IMR-90 (cell line): ENCODE data around the gene ASIC2. TPM values are rescaled to one million over a fixed set of nuclear protein-coding genes. Genes with fewer than 3 reads are reported as not detected.

ENCODE experiments used
- ATAC-seq: fragments of 200-7000 bp; cut with Tn5 transposase; 2 replicates; pipeline ENCODE4 v1.9.1; 2020; ENCODE audit warnings: low read depth, mild to moderate bottlenecking, moderate library complexity
- BruUV-seq: library from RNA; stranded (reverse); fragments of 400-500 nt; replicated peaks from 2 replicates; lab custom pipeline; 2021; lab: Mats Ljungman, UMichigan
- CTCF ChIA-PET: fragments of 300-600 bp; formaldehyde crosslinking; extraction: SDS; loops from one replicate; lab custom pipeline; 2021; ENCODE audit warnings: antibody characterized with exemption; lab: Yijun Ruan, JAX
- POLR2A ChIA-PET: fragments of 300-600 bp; sonication (Branson Sonifier 250); formaldehyde crosslinking; loops from one replicate; lab custom pipeline; 2022; ENCODE audit warnings: antibody characterized with exemption; ENCODE audit not compliant: unreplicated experiment; lab: Charles Lee
- DNase-seq: peaks from one replicate; pipeline ENCODE4 v3.0.0; 2013
- H2AFZ ChIP-seq: replicated peaks from 2 replicates; pipeline ENCODE3; 2013; ENCODE audit warnings: low read length, mild to moderate bottlenecking; ENCODE audit not compliant: poor library complexity
- H2AK5ac ChIP-seq: 2 replicates; pipeline ENCODE4 v1.6.1; 2013; ENCODE audit warnings: low read depth, low read length, inconsistent platforms
- H2AK9ac ChIP-seq: replicated peaks from 2 replicates; pipeline ENCODE3; 2013; ENCODE audit warnings: mild to moderate bottlenecking, low read depth, low read length, moderate library complexity; ENCODE audit not compliant: poor library complexity
- H2BK120ac ChIP-seq: 2 replicates; pipeline ENCODE4 v1.6.1; 2013; ENCODE audit warnings: low read depth, low read length, inconsistent platforms
- H2BK15ac ChIP-seq: 3 replicates; pipeline ENCODE4 v1.6.1; 2013; ENCODE audit warnings: low read depth, low read length, inconsistent platforms
- H2BK20ac ChIP-seq: 2 replicates; pipeline ENCODE4 v1.6.1; 2013; ENCODE audit warnings: low read depth, mild to moderate bottlenecking, inconsistent platforms, low read length, moderate library complexity
- H2BK5ac ChIP-seq: 2 replicates; pipeline ENCODE4 v1.6.1; 2013; ENCODE audit warnings: mild to moderate bottlenecking, low read depth, low read length, inconsistent platforms; ENCODE audit not compliant: poor library complexity, severe bottlenecking
- H3K14ac ChIP-seq: replicated peaks from 2 replicates; pipeline ENCODE4 v1.6.1; 2013; ENCODE audit warnings: low read depth, low read length, inconsistent platforms
- H3K18ac ChIP-seq: 2 replicates; pipeline ENCODE4 v1.6.1; 2013; ENCODE audit warnings: low read depth, low read length, control low read depth
- H3K23ac ChIP-seq: 2 replicates; pipeline ENCODE4 v1.6.1; 2013; ENCODE audit warnings: low read depth, low read length, inconsistent platforms
- H3K27ac ChIP-seq: 2 replicates; pipeline ENCODE4 v1.5.1; 2013; ENCODE audit warnings: mild to moderate bottlenecking, control low read depth, low read length; ENCODE audit not compliant: insufficient read depth
- H3K27me3 ChIP-seq: 2 replicates; pipeline ENCODE4 v1.6.1; 2013; ENCODE audit warnings: low read length; ENCODE audit not compliant: control insufficient read depth, insufficient read depth
- H3K36me3 ChIP-seq: 2 replicates; pipeline ENCODE4 v1.6.1; 2013; ENCODE audit warnings: low read length, mixed read lengths; ENCODE audit not compliant: control insufficient read depth, insufficient read depth
- H3K4ac ChIP-seq: 2 replicates; pipeline ENCODE4 v1.6.1; 2013; ENCODE audit warnings: low read depth, low read length, inconsistent platforms
- H3K4me1 ChIP-seq: 2 replicates; pipeline ENCODE4 v1.6.1; 2013; ENCODE audit warnings: low read length, mixed read lengths; ENCODE audit not compliant: control insufficient read depth, insufficient read depth
- H3K4me2 ChIP-seq: 2 replicates; pipeline ENCODE4 v1.6.1; 2013; ENCODE audit warnings: low read depth, mild to moderate bottlenecking, control low read depth, low read length, moderate library complexity
- H3K4me3 ChIP-seq: 2 replicates; pipeline ENCODE4 v1.5.1; 2013; ENCODE audit warnings: low read depth, mild to moderate bottlenecking, control low read depth, low read length, moderate library complexity; ENCODE audit not compliant: insufficient read depth
- H3K56ac ChIP-seq: 2 replicates; pipeline ENCODE4 v1.6.1; 2013; ENCODE audit warnings: low read length, inconsistent platforms; ENCODE audit not compliant: insufficient read depth; ENCODE audit errors: extremely low read depth
- H3K79me1 ChIP-seq, 2 experiments: 2 replicates each; pipeline ENCODE4 v1.6.1; 2013; ENCODE audit warnings: low read length in 2 of 2, inconsistent platforms in 1 of 2, low read depth in 1 of 2
- H3K9ac ChIP-seq: 2 replicates; pipeline ENCODE4 v1.6.1; 2013; ENCODE audit warnings: low read depth, low read length, control low read depth
- H3K9me1 ChIP-seq: 2 replicates; pipeline ENCODE4 v1.6.1; 2013; ENCODE audit warnings: low read length, inconsistent platforms; ENCODE audit not compliant: insufficient read depth
- H3K9me3 ChIP-seq: 2 replicates; pipeline ENCODE4 v1.6.1; 2013; ENCODE audit warnings: low read length; ENCODE audit not compliant: control insufficient read depth, insufficient read depth
- H4K20me1 ChIP-seq: 2 replicates; pipeline ENCODE4 v1.6.1; 2013; ENCODE audit warnings: low read length, inconsistent platforms; ENCODE audit not compliant: insufficient read depth
- H4K5ac ChIP-seq: 2 replicates; pipeline ENCODE4 v1.6.1; 2013; ENCODE audit warnings: mild to moderate bottlenecking, low read depth, low read length, control low read depth
- H4K8ac ChIP-seq, 2 experiments: 2 replicates each; pipeline ENCODE4 v1.6.1; 2013; ENCODE audit warnings: low read depth in 2 of 2, low read length in 2 of 2, control low read depth in 1 of 2, inconsistent platforms in 1 of 2
- H4K91ac ChIP-seq: 2 replicates; pipeline ENCODE4 v1.6.1; 2013; ENCODE audit warnings: low read depth, low read length, inconsistent platforms; ENCODE audit not compliant: insufficient read depth
- BHLHE40 ChIP-seq: fragments of 150-350 bp; IDR thresholded peaks from 2 replicates; pipeline ENCODE4 v1.6.1; 2016; ENCODE audit warnings: mild to moderate bottlenecking, low read depth, low read length
- CEBPB ChIP-seq: IDR thresholded peaks from 2 replicates; pipeline ENCODE4 v1.6.1; 2012; ENCODE audit warnings: low read depth, low read length, improper control_type of control experiment
- CHD1 ChIP-seq: IDR thresholded peaks from 2 replicates; pipeline ENCODE4 v1.6.1; 2012; ENCODE audit warnings: low read depth, low read length, improper control_type of control experiment
- FOS ChIP-seq: fragments of 150-350 bp; IDR thresholded peaks from 2 replicates; pipeline ENCODE4 v1.6.1; 2016; ENCODE audit warnings: low read depth, low read length
- MAZ ChIP-seq: IDR thresholded peaks from 2 replicates; pipeline ENCODE4 v1.6.1; 2012; ENCODE audit warnings: low read depth, mild to moderate bottlenecking, low read length, improper control_type of control experiment, moderate library complexity, borderline replicate concordance
- MXI1 ChIP-seq: IDR thresholded peaks from 2 replicates; pipeline ENCODE4 v1.6.1; 2012; ENCODE audit warnings: low read depth, mild to moderate bottlenecking, low read length, moderate library complexity, borderline replicate concordance
- NFE2L2 ChIP-seq: fragments of 150-350 bp; IDR thresholded peaks from 2 replicates; pipeline ENCODE4 v1.6.1; 2016; ENCODE audit warnings: low read depth, mild to moderate bottlenecking, low read length
- POLR2A ChIP-seq: IDR thresholded peaks from 2 replicates; pipeline ENCODE4 v1.6.1; 2012; ENCODE audit warnings: mild to moderate bottlenecking, low read depth, low read length
- RAD21 ChIP-seq: IDR thresholded peaks from 2 replicates; pipeline ENCODE4 v1.6.1; 2012; ENCODE audit warnings: low read length, improper control_type of control experiment
- RCOR1 ChIP-seq: IDR thresholded peaks from 2 replicates; pipeline ENCODE4 v1.6.1; 2012; ENCODE audit warnings: mild to moderate bottlenecking, low read length, improper control_type of control experiment; ENCODE audit not compliant: insufficient replicate concordance
- RFX5 ChIP-seq: IDR thresholded peaks from 2 replicates; pipeline ENCODE4 v1.8.0; 2012; ENCODE audit warnings: low read depth, mild to moderate bottlenecking, low read length, moderate library complexity
- WGBS, 2 experiments: methylation state at CpG; one replicate each; pipeline versions ENCODE4 v1.1.5 to v1.1.7; 2013; ENCODE audit warnings: missing lambda C conversion rate in 2 of 2; ENCODE audit not compliant: insufficient read length in 1 of 2; ENCODE audit errors: extremely low coverage in 2 of 2; 5-methylcytosine and 5-hydroxymethylcytosine counted together
- dilution Hi-C: fragments of 300-500 bp; cut with HindIII; formaldehyde crosslinking; loops from one replicate; pipeline ENCODE4 v1.14.3; 2018; ENCODE audit warnings: low sequenced_read_pairs; ENCODE audit not compliant: unreplicated experiment
- in situ Hi-C: fragments of 300-500 bp; cut with MboI; formaldehyde crosslinking; loops from 3 replicates; pipeline ENCODE4 v1.14.3; 2019; ENCODE audit warnings: low sequenced_read_pairs, inconsistent platforms, mixed read lengths
- intact Hi-C: fragments of 100-400 bp; cut with micrococcal nuclease; formaldehyde crosslinking; loops from 2 replicates; pipeline ENCODE4 v1.10.0; 2022
- polyA plus RNA-seq, 3 experiments: library from polyadenylated mRNA; depleted of rRNA; stranded (reverse); fragments of >200 nt; gene quantifications; 2 replicates each; pipeline ENCODE4 v1.2.3, GENCODE V29; 2012; ENCODE audit warnings: low replicate concordance in 1 of 3
- total RNA-seq: library from RNA; depleted of rRNA; stranded (reverse); fragments of >200 nt; gene quantifications from 2 replicates; pipeline ENCODE4 v1.2.3, GENCODE V29; 2012
- TF ChIP-seq, protein P1 (sequence below): fragments of 150-350 bp; IDR thresholded peaks from 2 replicates; pipeline ENCODE4 v1.6.1; 2017; ENCODE audit warnings: mild to moderate bottlenecking, antibody characterized with exemption, low read length, low read depth
- TF ChIP-seq, protein P2 (sequence below): conservative IDR thresholded peaks from 2 replicates; pipeline ENCODE4 v1.5.1; 2012; ENCODE audit warnings: mild to moderate bottlenecking, low read depth, low read length, improper control_type of control experiment
- TF ChIP-seq, protein P3 (sequence below): fragments of 150-350 bp; IDR thresholded peaks from 2 replicates; pipeline ENCODE4 v1.6.1; 2016; ENCODE audit warnings: low read depth, mild to moderate bottlenecking, low read length, moderate library complexity, borderline replicate concordance

Gene ASIC2
- total and polyA plus RNA-seq, 2 of the 4 experiments (the other 2 are of a cell fraction), result under 0.01 to 0.15 TPM

DNA sequence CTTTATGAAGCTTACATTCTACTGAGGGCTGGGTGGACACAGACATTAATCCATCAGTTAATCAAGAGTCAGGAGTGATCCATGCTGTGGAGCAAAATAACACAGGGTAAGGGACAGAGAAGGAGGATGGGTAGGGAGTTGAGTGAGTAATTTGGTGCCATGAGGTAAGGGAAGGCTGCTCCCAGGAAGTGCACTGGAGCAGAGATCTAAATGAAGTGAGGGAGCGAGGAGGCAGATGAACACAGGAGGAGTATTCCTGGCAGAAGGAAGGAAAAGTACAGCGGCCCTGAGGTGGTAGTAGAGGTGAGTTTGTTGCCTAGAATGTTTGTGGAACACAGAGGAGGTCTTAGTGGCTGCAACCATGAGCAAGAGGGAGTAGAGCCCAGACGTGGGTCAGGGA is 34.8 kb downstream of the ASIC2 start:
- POLR2A ChIA-PET, result no interaction called here
- WGBS, 2 experiments, result 63% methylated on average over 2 of the region's 3 CpGs; no CpG with 5 or more reads in 1 of the 2 experiments
- H3K4me1 ChIP-seq, result peaks cover under 1% of the 10 kb centered on the region; the same call in 1 of the 2 replicates

More for the DNA sequence above, 34.8 kb downstream of the ASIC2 start:
- no peak for ATAC-seq
- Histone ChIP-seq H3K4me2 (no peak overlapping the region), H3K14ac (no peak overlapping the region), H2BK5ac (no peak overlapping the region), H3K18ac (no peak overlapping the region), H3K27me3 (peaks cover 7% of the 10 kb centered on the region; the same call in 1 of the 2 replicates), H3K4ac (no peak overlapping the region), H3K36me3 (no peaks in the 10 kb centered on the region), H2AFZ (no peak overlapping the region), H2BK15ac (no peak overlapping the region), H4K5ac (no peak overlapping the region), H3K4me3 (no peak overlapping the region), H3K9me3 (no peaks in the 10 kb centered on the region), H2AK5ac (no peak overlapping the region), H2BK120ac (no peak overlapping the region), H2BK20ac (no peak overlapping the region), H3K9me1 (peaks cover 2% of the 10 kb centered on the region; the same call in 1 of the 2 replicates), H3K79me1 (no peaks in the 10 kb centered on the region), H4K20me1 (no peaks in the 10 kb centered on the region), H3K23ac (no peak overlapping the region), H3K27ac (no peak overlapping the region), H4K91ac (no peak overlapping the region), H3K9ac (no peak overlapping the region), H4K8ac (no peak overlapping the region), H3K56ac (no peak overlapping the region), H2AK9ac (no peak overlapping the region)
- BruUV-seq, result no TSS peak
- intact Hi-C loops, result no loop called here
- no peak for DNase-seq
- dilution Hi-C loops, result no loop called here
- in situ Hi-C loops, result no loop called here
- CTCF ChIA-PET, result no interaction called here
- TF ChIP-seq, protein P1, sequence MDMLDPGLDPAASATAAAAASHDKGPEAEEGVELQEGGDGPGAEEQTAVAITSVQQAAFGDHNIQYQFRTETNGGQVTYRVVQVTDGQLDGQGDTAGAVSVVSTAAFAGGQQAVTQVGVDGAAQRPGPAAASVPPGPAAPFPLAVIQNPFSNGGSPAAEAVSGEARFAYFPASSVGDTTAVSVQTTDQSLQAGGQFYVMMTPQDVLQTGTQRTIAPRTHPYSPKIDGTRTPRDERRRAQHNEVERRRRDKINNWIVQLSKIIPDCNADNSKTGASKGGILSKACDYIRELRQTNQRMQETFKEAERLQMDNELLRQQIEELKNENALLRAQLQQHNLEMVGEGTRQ, result no peak
- TF ChIP-seq CEBPB (no peak), BHLHE40 (no peak), POLR2A (no peak), FOS (no peak), RCOR1 (no peak), RFX5 (no peak), MXI1 (no peak), RAD21 (no peak), NFE2L2 (no peak), MAZ (no peak), CHD1 (no peak)
- TF ChIP-seq, protein P2, sequence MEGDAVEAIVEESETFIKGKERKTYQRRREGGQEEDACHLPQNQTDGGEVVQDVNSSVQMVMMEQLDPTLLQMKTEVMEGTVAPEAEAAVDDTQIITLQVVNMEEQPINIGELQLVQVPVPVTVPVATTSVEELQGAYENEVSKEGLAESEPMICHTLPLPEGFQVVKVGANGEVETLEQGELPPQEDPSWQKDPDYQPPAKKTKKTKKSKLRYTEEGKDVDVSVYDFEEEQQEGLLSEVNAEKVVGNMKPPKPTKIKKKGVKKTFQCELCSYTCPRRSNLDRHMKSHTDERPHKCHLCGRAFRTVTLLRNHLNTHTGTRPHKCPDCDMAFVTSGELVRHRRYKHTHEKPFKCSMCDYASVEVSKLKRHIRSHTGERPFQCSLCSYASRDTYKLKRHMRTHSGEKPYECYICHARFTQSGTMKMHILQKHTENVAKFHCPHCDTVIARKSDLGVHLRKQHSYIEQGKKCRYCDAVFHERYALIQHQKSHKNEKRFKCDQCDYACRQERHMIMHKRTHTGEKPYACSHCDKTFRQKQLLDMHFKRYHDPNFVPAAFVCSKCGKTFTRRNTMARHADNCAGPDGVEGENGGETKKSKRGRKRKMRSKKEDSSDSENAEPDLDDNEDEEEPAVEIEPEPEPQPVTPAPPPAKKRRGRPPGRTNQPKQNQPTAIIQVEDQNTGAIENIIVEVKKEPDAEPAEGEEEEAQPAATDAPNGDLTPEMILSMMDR, result no peak
- TF ChIP-seq, protein P3, sequence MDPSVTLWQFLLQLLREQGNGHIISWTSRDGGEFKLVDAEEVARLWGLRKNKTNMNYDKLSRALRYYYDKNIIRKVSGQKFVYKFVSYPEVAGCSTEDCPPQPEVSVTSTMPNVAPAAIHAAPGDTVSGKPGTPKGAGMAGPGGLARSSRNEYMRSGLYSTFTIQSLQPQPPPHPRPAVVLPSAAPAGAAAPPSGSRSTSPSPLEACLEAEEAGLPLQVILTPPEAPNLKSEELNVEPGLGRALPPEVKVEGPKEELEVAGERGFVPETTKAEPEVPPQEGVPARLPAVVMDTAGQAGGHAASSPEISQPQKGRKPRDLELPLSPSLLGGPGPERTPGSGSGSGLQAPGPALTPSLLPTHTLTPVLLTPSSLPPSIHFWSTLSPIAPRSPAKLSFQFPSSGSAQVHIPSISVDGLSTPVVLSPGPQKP, result no peak
